IPS-20b (cell line): ENCODE data around the gene SURF1.
"Not testable (repeated sequence)": the region's sequence is repeated elsewhere in the genome, so short reads cannot be mapped to it uniquely, and the experiment has no call there.

Experiments
- H3K27ac ChIP-seq: one replicate; pipeline ENCODE4 v1.5.1; 2013; ENCODE audit warnings: low read length
- H3K27me3 ChIP-seq: 2 replicates; pipeline ENCODE4 v1.6.1; 2013; ENCODE audit warnings: mild to moderate bottlenecking, low read length, inconsistent platforms; ENCODE audit not compliant: insufficient read depth
- H3K36me3 ChIP-seq: 2 replicates; pipeline ENCODE4 v1.6.1; 2013; ENCODE audit warnings: low read depth, mild to moderate bottlenecking, inconsistent platforms, low read length, moderate library complexity; ENCODE audit not compliant: insufficient read depth
- H3K4me1 ChIP-seq: 2 replicates; pipeline ENCODE4 v1.6.1; 2013; ENCODE audit warnings: mild to moderate bottlenecking, control low read depth, inconsistent platforms, low read length, moderate library complexity; ENCODE audit not compliant: insufficient read depth
- H3K4me3 ChIP-seq: 2 replicates; pipeline ENCODE4 v1.5.1; 2013; ENCODE audit warnings: mild to moderate bottlenecking, low read length, inconsistent platforms
- H3K9ac ChIP-seq: 2 replicates; pipeline ENCODE4 v1.6.1; 2013; ENCODE audit warnings: low read depth, mild to moderate bottlenecking, inconsistent platforms, low read length, moderate library complexity
- H3K9me3 ChIP-seq: 2 replicates; pipeline ENCODE4 v1.6.1; 2013; ENCODE audit warnings: mild to moderate bottlenecking, low read depth, low read length, inconsistent platforms; ENCODE audit not compliant: insufficient read depth

SURF1 gene

DNA sequence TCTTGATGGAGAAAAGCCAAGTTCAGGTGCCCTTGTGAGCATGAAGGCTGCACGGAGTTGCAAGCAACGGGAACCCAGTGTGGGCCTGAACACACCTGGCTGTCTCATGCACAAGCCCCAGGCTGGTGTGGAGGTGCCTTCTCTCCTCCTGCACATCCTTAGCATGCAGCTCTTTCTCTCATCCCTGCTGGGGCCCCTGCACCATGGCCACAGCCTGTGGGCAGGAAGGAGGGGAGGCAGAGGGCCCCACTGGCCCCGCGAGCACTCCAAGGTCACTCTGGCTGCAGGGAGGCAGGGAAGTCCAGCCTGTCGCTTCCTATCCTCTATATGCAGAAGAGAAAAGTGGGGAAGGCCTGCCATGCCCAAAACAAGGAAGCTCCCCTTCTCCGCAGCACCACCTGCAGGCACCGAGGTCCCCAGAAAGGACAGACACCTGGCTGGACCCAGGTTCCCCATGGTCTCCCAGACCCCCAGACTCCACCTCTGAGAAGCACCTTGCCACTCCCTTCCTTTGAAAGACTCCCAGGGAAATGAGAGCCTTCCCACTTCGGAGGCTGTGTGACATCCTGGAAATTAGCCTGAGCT is 38.5 kb upstream of the SURF1 start:
- no peak overlapping the region for H3K9ac ChIP-seq
- H3K4me1 ChIP-seq = no peaks in the 10 kb centered on the region
- H3K36me3 ChIP-seq = no peaks in the 10 kb centered on the region
- no peak overlapping the region for H3K27ac ChIP-seq
- no peaks in the 10 kb centered on the region for H3K9me3 ChIP-seq
- H3K4me3 ChIP-seq = no peak overlapping the region
- peaks cover 6% of the 10 kb centered on the region; the same call in 1 of the 2 replicates for H3K27me3 ChIP-seq

DNA sequence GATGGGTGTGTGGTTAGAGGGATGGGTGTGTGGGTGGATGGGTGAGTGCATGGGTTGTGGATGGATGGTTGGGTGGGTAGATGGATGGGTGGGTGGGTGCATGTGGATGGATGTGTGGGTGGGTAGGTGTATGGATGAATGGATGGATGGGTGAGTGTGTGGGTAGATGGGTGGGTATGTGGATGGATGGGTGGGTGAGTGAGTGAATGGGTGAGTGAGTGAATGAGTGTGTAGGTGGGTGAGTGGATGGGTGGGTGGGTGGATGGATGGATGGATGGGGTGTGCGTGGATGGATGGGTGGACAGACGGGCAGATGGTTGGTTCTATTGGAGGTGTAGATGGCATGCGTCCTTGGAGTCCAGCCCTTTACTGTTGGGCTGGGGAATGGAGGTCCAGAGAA is 37.1 kb upstream of the SURF1 start:
- H3K4me1 ChIP-seq = no peaks in the 10 kb centered on the region
- H3K27me3 ChIP-seq = peaks cover 6% of the 10 kb centered on the region; the same call in 1 of the 2 replicates
- no peaks in the 10 kb centered on the region for H3K9me3 ChIP-seq
- H3K27ac ChIP-seq = no peak overlapping the region
- no peak overlapping the region for H3K9ac ChIP-seq
- no peaks in the 10 kb centered on the region for H3K36me3 ChIP-seq
- no peak overlapping the region for H3K4me3 ChIP-seq

DNA sequence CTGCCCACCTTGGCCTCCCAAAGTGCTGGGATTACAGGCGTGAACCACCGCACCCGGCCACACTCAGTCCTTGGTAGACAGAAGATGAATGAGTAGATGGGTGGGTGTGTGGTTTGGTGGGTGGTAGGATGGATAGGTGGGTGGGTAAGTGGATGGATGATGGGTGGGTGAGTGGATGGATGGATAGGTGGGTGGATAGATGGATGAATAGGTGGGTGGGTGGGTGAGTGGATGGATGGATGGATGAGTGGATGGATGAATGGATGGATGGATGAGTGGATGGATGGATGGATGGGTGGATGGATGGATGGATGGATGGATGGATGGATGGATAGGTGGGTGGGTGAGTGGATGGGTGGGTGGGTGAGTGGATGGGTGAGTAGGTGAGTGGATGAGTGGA is 36.0 kb upstream of the SURF1 start:
- not testable (repeated sequence) for H3K27ac ChIP-seq, H3K36me3 ChIP-seq, H3K27me3 ChIP-seq, H3K9me3 ChIP-seq, H3K4me3 ChIP-seq, H3K9ac ChIP-seq, H3K4me1 ChIP-seq

DNA sequence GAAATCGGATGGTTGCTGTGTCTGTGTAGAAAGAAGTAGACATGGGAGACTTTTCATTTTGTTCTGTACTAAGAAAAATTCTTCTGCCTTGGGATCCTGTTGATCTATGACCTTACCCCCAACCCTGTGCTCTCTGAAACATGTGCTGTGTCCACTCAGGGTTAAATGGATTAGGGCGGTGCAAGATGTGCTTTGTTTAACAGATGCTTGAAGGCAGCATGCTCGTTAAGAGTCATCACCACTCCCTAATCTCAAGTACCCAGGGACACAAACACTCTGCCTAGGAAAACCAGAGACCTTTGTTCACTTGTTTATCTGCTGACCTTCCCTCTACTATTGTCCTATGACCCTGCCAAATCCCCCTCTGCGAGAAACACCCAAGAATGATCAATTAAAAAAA is 35.2 kb upstream of the SURF1 start:
- H3K4me3 ChIP-seq, H3K27ac ChIP-seq, H3K4me1 ChIP-seq, H3K9me3 ChIP-seq, H3K27me3 ChIP-seq, H3K36me3 ChIP-seq, H3K9ac ChIP-seq: not testable (repeated sequence)

DNA sequence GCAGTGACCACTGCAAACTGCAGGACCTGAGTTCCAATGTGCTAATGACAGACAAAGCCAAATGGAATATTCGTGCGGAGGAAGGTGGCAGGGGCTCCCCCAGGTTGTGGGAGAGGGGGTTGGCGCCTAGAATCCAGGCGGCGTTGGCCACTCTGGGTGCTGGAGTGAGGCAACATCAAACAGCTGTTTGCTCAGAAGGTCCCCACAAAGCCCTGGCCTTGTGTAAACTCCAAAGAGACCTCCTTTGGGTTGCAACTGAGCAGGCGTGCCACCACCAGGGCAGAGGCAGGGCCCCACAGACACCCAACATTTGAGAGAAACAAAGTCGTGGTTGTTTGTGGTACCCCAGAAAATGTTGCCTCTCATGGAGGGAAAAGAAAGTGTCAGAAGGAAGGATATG is 34.4 kb upstream of the SURF1 start:
- Histone ChIP-seq H3K27ac (no peak overlapping the region), H3K36me3 (no peaks in the 10 kb centered on the region), H3K9ac (no peak overlapping the region), H3K4me3 (no peak overlapping the region), H3K4me1 (no peaks in the 10 kb centered on the region), H3K27me3 (no peaks in the 10 kb centered on the region; the same call in 1 of the 2 replicates), H3K9me3 (no peaks in the 10 kb centered on the region)

DNA sequence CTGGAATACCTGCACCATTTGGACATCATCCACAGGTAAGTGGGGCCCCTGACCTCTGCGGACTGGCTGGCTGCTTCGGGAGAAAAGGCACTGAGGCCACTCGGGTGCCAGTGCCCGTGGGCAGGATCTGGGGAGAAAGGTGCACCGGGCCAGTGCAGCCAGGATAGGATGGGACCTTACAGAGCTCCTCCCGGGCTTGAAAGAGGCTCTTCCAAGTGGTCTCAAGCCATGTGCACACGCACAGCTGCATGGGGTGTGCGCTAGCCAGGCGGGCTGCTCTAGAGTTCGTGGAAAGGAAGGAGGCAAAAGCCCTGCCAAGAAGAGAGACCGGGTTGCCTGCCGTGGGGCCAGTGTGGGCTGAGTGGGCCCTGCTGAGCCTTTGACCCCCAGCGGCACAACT is 33.3 kb upstream of the SURF1 start:
- H3K4me3 ChIP-seq = no peak overlapping the region
- H3K9me3 ChIP-seq = no peaks in the 10 kb centered on the region
- H3K27me3 ChIP-seq = no peaks in the 10 kb centered on the region
- no peak overlapping the region for H3K9ac ChIP-seq
- no peaks in the 10 kb centered on the region for H3K4me1 ChIP-seq
- no peak overlapping the region for H3K27ac ChIP-seq
- no peaks in the 10 kb centered on the region for H3K36me3 ChIP-seq

DNA sequence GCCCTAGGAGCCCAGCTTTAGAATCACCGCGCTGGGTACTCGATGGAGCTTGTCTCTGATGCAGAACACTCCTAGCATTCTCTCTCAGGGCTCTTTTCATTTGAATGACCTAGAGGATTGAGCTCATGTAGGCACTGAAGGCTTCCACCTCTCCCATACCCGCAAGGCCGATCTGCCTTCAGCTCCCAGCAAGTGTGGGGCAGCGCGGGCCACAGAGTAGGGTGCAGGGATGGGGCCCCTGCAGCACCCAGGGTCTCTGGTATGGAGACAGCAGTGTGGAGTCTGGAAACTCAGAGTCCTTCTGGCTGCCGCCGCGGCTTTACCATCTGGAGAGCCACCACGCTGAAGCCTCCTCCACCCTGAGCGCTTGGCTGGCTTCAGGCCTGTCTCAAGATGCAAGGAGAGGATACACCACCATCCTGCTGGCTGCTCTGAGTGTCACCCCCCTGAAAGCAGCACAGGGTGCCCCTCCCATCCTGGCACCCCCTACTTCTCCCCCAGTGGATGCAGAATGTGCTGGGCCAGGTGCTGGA is 32.8 kb upstream of the SURF1 start:
- Histone ChIP-seq H3K4me3 (no peak overlapping the region), H3K36me3 (no peaks in the 10 kb centered on the region), H3K27me3 (no peaks in the 10 kb centered on the region), H3K9ac (no peak overlapping the region), H3K27ac (no peak overlapping the region), H3K4me1 (no peaks in the 10 kb centered on the region), H3K9me3 (no peaks in the 10 kb centered on the region)

DNA sequence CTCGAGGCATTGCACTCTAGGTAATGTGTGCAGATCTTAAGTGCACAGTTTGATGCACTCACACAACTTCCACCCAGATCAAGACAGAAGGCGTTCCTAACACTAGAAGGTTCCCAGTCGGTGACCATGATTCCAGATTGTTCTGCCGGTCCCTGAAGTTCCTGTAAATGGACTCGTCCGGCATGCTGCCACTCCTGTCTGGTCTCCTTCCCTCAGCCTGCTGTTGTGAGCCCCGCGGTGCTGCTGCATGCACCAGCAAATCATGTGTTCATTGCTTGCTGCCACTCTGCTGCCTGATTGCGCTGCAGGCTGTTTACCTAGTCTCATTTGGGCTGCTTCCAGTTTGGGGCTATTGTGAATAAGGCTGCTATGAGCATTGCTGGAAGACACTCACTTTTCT is 31.4 kb upstream of the SURF1 start:
- Histone ChIP-seq H3K27ac (no peak overlapping the region), H3K36me3 (no peaks in the 10 kb centered on the region), H3K27me3 (no peaks in the 10 kb centered on the region), H3K9me3 (no peaks in the 10 kb centered on the region), H3K9ac (no peak overlapping the region), H3K4me1 (no peaks in the 10 kb centered on the region), H3K4me3 (no peak overlapping the region)

DNA sequence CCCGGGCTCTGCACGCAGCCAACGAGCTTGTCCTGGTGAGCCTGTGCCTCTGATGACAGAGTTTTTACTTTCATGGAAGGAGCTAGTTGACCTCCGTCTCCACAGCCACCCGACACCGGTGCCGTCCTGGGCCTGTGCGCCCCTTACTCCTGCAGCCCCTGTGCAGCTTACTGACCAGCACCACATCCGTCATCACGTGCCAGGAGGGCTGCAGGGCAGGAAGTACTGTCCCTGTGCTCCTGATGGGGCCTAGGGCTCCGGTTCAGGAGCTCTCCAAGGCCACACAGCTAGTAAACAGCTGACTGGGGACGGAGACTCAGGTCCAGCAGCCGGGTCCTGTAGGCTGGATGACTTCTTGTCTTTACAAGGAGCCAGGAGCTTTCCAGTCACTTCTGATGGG is 30.1 kb upstream of the SURF1 start:
- Histone ChIP-seq H3K36me3 (no peaks in the 10 kb centered on the region), H3K27ac (no peak overlapping the region), H3K27me3 (no peaks in the 10 kb centered on the region), H3K9me3 (no peaks in the 10 kb centered on the region), H3K9ac (no peak overlapping the region), H3K4me3 (no peak overlapping the region), H3K4me1 (no peaks in the 10 kb centered on the region)

DNA sequence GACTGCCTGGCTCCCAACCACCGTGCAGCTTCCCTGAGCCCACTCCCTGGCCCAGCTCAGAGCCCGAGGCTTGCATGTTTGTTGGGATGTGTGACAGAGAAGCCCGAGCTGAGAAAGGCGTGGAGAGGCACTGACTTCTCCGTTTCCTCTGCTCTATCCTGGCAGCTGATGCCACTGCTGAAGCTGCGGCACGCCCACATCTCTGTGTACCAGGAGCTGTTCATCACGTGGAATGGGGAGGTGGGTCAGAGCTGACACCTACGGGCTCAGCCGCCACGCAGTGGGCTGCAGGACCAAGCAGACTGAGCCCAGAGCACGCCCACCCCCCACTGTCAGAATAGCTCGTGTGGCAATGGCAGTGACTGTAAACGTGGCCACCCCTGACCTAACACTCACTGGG is 29.2 kb upstream of the SURF1 start:
- H3K4me1 ChIP-seq = no peaks in the 10 kb centered on the region
- no peak overlapping the region for H3K9ac ChIP-seq
- no peaks in the 10 kb centered on the region for H3K9me3 ChIP-seq
- no peak overlapping the region for H3K4me3 ChIP-seq
- H3K36me3 ChIP-seq = no peaks in the 10 kb centered on the region
- no peak overlapping the region for H3K27ac ChIP-seq
- no peaks in the 10 kb centered on the region for H3K27me3 ChIP-seq

DNA sequence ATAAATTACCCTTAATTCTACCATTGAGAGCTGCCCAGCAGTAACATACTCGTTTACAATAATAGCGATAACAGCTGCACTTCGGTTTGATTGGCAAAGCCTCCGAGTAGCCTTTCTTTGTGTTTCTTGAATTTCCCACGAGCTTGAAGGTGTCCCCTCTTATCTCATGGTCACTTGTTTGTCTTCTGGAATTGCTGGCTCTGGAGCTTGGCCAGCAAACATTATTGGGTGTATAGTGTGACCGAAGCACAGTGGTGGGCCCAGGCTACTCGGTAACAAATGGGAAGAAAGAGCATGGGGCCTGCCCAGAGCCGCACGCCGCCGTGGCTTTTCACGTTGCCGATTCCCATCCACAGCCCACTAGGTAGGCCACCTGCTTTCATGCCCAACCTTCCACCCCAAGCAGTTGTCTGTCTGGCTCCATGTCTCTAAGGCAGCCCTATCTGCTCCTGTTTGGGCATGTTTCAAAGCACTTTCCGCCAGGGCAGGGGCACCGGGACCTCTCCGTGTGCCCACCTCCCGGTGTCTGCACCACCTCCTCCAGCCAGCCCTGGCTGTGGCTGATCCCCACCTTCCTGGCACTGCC is 28.5 kb upstream of the SURF1 start:
- H3K9me3 ChIP-seq = no peaks in the 10 kb centered on the region
- H3K27ac ChIP-seq = no peak overlapping the region
- H3K4me3 ChIP-seq = no peak overlapping the region
- H3K9ac ChIP-seq = no peak overlapping the region
- no peaks in the 10 kb centered on the region for H3K36me3 ChIP-seq
- no peaks in the 10 kb centered on the region for H3K4me1 ChIP-seq
- no peaks in the 10 kb centered on the region for H3K27me3 ChIP-seq

DNA sequence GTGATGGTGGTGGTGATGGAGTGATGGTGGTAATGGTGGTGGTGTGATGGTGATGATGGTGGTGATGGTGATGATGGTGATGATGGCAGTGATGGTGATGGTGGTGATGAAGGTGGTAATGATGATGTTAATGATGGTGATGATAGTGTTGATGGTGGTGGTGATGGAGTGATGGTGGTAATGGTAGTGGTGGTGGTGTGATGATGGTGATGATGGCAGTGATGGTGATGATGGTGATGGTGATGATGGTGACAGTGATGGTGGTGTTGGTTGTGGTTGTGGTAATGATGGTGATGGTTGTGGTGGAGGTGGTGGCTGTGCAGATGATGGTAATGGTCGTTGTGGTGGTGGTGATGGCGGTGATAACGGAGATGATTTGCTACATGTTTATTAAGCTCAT is 27.2 kb upstream of the SURF1 start:
- no peaks in the 10 kb centered on the region for H3K9me3 ChIP-seq
- H3K36me3 ChIP-seq = no peaks in the 10 kb centered on the region
- no peak overlapping the region for H3K9ac ChIP-seq
- H3K4me3 ChIP-seq = no peak overlapping the region
- no peak overlapping the region for H3K27ac ChIP-seq
- no peaks in the 10 kb centered on the region for H3K4me1 ChIP-seq
- H3K27me3 ChIP-seq = no peaks in the 10 kb centered on the region
